GM12878 (cell line): ENCODE measurements around the gene ZNF629. TPM values are rescaled to one million over a fixed set of nuclear protein-coding genes. Genes with fewer than 3 reads are reported as not detected.

Source experiments
- ATAC-seq: fragments of 200-7000 bp; cut with Tn5 transposase; 3 replicates; pipeline ENCODE4 v1.9.1; 2020; ENCODE audit warnings: mild to moderate bottlenecking, moderate library complexity
- BruUV-seq: library from RNA; stranded (reverse); fragments of 400-500 nt; replicated peaks from 2 replicates; lab custom pipeline; 2021; lab: Mats Ljungman, UMichigan
- CTCF ChIA-PET: fragments of 300-600 bp; sonication (Branson Sonifier 250); formaldehyde crosslinking; extraction: SDS; loops from one replicate; lab custom pipeline; 2021; ENCODE audit warnings: inconsistent platforms; lab: Yijun Ruan, JAX
- POLR2A ChIA-PET: fragments of 350-600 bp; formaldehyde crosslinking; extraction: SDS; loops from one replicate; lab custom pipeline; 2021; ENCODE audit warnings: inconsistent platforms; lab: Charles Lee
- RAD21 ChIA-PET: fragments of 300-600 bp; sonication (Branson Sonifier 250); formaldehyde crosslinking; loops from one replicate; lab custom pipeline; 2023; ENCODE audit warnings: antibody characterized with exemption; ENCODE audit not compliant: unreplicated experiment; lab: Charles Lee
- SMC1A ChIA-PET: fragments of 300-600 bp; sonication (Branson Sonifier 250); formaldehyde crosslinking; loops from one replicate; lab custom pipeline; 2023; ENCODE audit not compliant: unreplicated experiment, uncharacterized antibody; lab: Charles Lee
- DNase-seq: peaks from one replicate; pipeline ENCODE4 v3.0.0-alpha.2; 2011; ENCODE audit warnings: low read depth, low spot score
- FAIRE-seq: peaks from 3 replicates; lab custom pipeline; 2011; peaks lifted over from hg19 to GRCh38; lab: Jason Lieb, UNC
- H2AFZ ChIP-seq: 2 replicates; pipeline ENCODE4 v1.6.0; 2011; ENCODE audit warnings: low read depth, low read length, control low read depth; ENCODE audit not compliant: control insufficient read depth
- H3K27ac ChIP-seq: 2 replicates; pipeline ENCODE4 v1.5.1; 2011; ENCODE audit warnings: control low read depth; ENCODE audit not compliant: control insufficient read depth, insufficient read depth
- H3K27me3 ChIP-seq, 2 experiments: replicated peaks in 1 of 2; 2 replicates each; pipeline versions ENCODE4 v1.6.0 to v1.6.1; 2011; ENCODE audit warnings: low read length in 1 of 2; ENCODE audit not compliant: control insufficient read depth in 2 of 2, insufficient read depth in 2 of 2
- H3K36me3 ChIP-seq, 2 experiments: 2 replicates each; pipeline ENCODE4 v1.5.1; 2011; ENCODE audit warnings: low read length in 1 of 2; ENCODE audit not compliant: control insufficient read depth in 2 of 2, insufficient read depth in 2 of 2
- H3K4me1 ChIP-seq: 2 replicates; pipeline ENCODE4 v1.6.1; 2011; ENCODE audit warnings: mild to moderate bottlenecking, low read length, moderate library complexity, mixed read lengths; ENCODE audit not compliant: control insufficient read depth, insufficient read depth
- H3K4me2 ChIP-seq: 2 replicates; pipeline ENCODE4 v1.6.0; 2011; ENCODE audit warnings: control low read depth; ENCODE audit not compliant: control insufficient read depth, insufficient read depth
- H3K4me3 ChIP-seq: fragments of 200-600 bp; sonication (generic); 2 replicates; pipeline ENCODE4 v1.5.1; 2016
- H3K79me2 ChIP-seq: 2 replicates; pipeline ENCODE4 v1.6.0; 2011; ENCODE audit warnings: low read length; ENCODE audit not compliant: control insufficient read depth, insufficient read depth
- H3K9ac ChIP-seq: 2 replicates; pipeline ENCODE4 v1.8.0; 2011; ENCODE audit warnings: low read length, control low read depth, mixed read lengths; ENCODE audit not compliant: control insufficient read depth, insufficient read depth
- H3K9me3 ChIP-seq: replicated peaks from 3 replicates; pipeline ENCODE4 v1.5.1; 2011; ENCODE audit warnings: mild to moderate bottlenecking, low read length; ENCODE audit not compliant: control insufficient read depth, insufficient read depth
- H4K20me1 ChIP-seq: 2 replicates; pipeline ENCODE4 v1.6.0; 2011; ENCODE audit not compliant: control insufficient read depth, insufficient read depth
- BMI1 ChIP-seq: fragments of 450-650 bp; IDR thresholded peaks from 2 replicates; pipeline ENCODE4 v1.6.1; 2016; ENCODE audit warnings: mild to moderate bottlenecking, moderate library complexity, borderline replicate concordance
- CEBPZ ChIP-seq: fragments of 150-350 bp; IDR thresholded peaks from 2 replicates; pipeline ENCODE4 v1.6.1; 2016; ENCODE audit warnings: low read depth, low read length
- MYC ChIP-seq: IDR thresholded peaks from 2 replicates; pipeline ENCODE4 v1.6.1; 2011; ENCODE audit warnings: mild to moderate bottlenecking, low read length, moderate library complexity, inconsistent platforms; ENCODE audit not compliant: insufficient read depth, insufficient replicate concordance, insufficient read length, severe bottlenecking
- NR2C2 ChIP-seq: IDR thresholded peaks from 2 replicates; pipeline ENCODE4 v1.6.1; 2011; ENCODE audit warnings: borderline replicate concordance, low read depth; ENCODE audit not compliant: control insufficient read depth, insufficient read length
- PML ChIP-seq: IDR thresholded peaks from 2 replicates; pipeline ENCODE4 v1.6.1; 2012; ENCODE audit warnings: low read length, inconsistent platforms
- WGBS: methylation state at CpG from one replicate; pipeline ENCODE4 v1.1.6; 2016; ENCODE audit warnings: low lambda C conversion rate; ENCODE audit not compliant: insufficient replicate concordance, insufficient coverage; ENCODE audit errors: missing lambda C conversion rate; 5-methylcytosine and 5-hydroxymethylcytosine counted together
- in situ Hi-C: fragments of 300-500 bp; cut with MboI; formaldehyde crosslinking; loops from 9 replicates; pipeline ENCODE4 v1.14.3; 2018; ENCODE audit warnings: mixed read lengths
- intact Hi-C: fragments of 100-400 bp; cut with micrococcal nuclease; formaldehyde crosslinking; loops from one replicate; pipeline ENCODE4 v1.14.2; 2022; ENCODE audit not compliant: unreplicated experiment
- polyA plus RNA-seq, 11 experiments: library from polyadenylated mRNA; depleted of rRNA in 4 of 11; unstranded in 6 of 11; stranded (reverse) in 5 of 11; fragments of >200 nt; fragmentation: Nextera tagmentation in 4 of 11; fragmentation: Illumina TruSeq in 1 of 11; extraction: Ambion mirVana in 4 of 11; extraction: Trizol in 1 of 11; gene quantifications; 1 replicate in 1 of 11; 2 replicates in 10 of 11; pipeline versions ENCODE4 v1.2.1 to v1.2.3, GENCODE V29; 2011 to 2016; ENCODE audit warnings: inconsistent platforms in 2 of 11, missing spikeins in 2 of 11, low read depth in 1 of 11
- total RNA-seq, 4 experiments: library from RNA; depleted of rRNA in 3 of 4; stranded (reverse); fragments of >200 nt in 3 of 4; fragmentation: Illumina TruSeq in 1 of 4; extraction: Trizol in 1 of 4; gene quantifications; 2 replicates each; pipeline versions ENCODE4 v1.2.1 to v1.2.3, GENCODE V29; 2013 to 2021

The ZNF629 gene
- total and polyA plus RNA-seq, 10 of the 15 experiments (the other 5 are each of a cell fraction or from before 2014, with no cell fraction given): 0.02 to 0.69 (median 0.40) TPM

- intact Hi-C loops: no loop called here
- in situ Hi-C loops: loop anchor here (25.0 kb wide), 1 partner anchor 1119 kb away; no protein-coding TSS in a partner anchor
- TF ChIP-seq PML: no peak
- no peak for TF ChIP-seq CEBPZ
- TF ChIP-seq BMI1: no peak
- TF ChIP-seq NR2C2: no peak
- TF ChIP-seq MYC: no peak
- Histone ChIP-seq H3K27ac (no peak overlapping the region), H3K4me3 (no peak overlapping the region), H3K36me3 (peaks cover 45 to 47% of the 10 kb centered on the region in 2 experiments; a peak in 3 of 4 replicates), H4K20me1 (no peaks in the 10 kb centered on the region), H3K9me3 (no peaks in the 10 kb centered on the region), H3K9ac (no peak overlapping the region), H2AFZ (no peak overlapping the region), H3K27me3 (no peaks in the 10 kb centered on the region), H3K79me2 (peaks cover 1% of the 10 kb centered on the region; the same call in 1 of the 2 replicates), H3K4me1 (peaks cover under 1% of the 10 kb centered on the region), H3K4me2 (no peak overlapping the region)
- ATAC-seq: no peak
- ChIA-PET SMC1A (interaction anchor here (0.7 kb wide), 1 partner anchor 104 kb away, joined by 3 read pairs; no protein-coding TSS in a partner anchor), POLR2A (interaction anchor here (0.5 kb wide), 1 partner anchor 49 kb away, joined by 6 read pairs; no protein-coding TSS in a partner anchor), RAD21 (no interaction called here), CTCF (interaction anchor here (1.4 to 3.6 kb wide), 2 partner anchors 46 to 173 kb away, joined by 3 to 13 read pairs; no protein-coding TSS in a partner anchor)
- no peak for FAIRE-seq
- no peak for DNase-seq
- BruUV-seq: no TSS peak
- 92% methylated on average over 20 of the region's 23 CpGs for WGBS
These were observed 18.3 kb downstream of the ZNF629 start for GRCh38 chr16:30768583-30769181.
